Measurements from ENCODE around the gene CA11.
"Not testable (repeated sequence)": the region's sequence is repeated elsewhere in the genome, so short reads cannot be mapped to it uniquely, and the experiment has no call there.

Gene CA11

DNA sequence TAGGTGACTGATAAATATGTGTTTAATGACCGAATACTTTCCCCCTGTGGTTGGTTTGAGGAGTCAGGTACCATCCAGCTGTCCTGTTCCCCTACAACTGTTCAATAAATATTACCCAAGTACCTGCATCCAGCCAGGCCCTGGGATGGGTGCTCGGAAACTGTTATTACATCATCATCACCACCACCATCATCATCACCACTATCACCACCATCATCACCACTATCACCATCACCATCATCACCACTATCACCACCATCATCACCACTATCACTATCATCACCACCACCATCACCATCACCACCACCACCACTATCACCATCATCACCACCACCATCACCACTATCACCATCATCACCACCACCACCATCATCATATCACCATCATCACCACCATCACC is 22.8 kb upstream of the CA11 start:
- DNase-seq: no peak

DNA sequence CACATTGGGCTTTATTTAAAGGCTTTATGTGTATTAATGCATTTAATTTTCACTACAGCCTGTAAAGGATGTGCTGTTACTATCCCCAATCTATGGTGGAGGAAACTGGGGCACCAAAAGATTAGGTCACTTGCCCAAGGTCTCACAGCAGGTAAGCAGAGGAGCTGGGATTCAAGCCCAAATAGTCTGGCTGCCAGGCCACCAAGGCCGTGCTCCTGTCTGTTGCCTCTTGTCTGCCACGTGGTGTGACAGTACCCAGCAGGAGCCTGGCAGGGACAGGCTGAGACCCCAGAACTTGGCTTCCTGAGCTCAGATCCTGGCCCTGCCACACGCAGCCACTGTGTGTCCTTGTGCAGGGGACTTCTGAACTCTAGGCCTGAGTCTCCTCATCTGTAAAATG is 22.3 kb upstream of the CA11 start:
- no peak for DNase-seq

DNA sequence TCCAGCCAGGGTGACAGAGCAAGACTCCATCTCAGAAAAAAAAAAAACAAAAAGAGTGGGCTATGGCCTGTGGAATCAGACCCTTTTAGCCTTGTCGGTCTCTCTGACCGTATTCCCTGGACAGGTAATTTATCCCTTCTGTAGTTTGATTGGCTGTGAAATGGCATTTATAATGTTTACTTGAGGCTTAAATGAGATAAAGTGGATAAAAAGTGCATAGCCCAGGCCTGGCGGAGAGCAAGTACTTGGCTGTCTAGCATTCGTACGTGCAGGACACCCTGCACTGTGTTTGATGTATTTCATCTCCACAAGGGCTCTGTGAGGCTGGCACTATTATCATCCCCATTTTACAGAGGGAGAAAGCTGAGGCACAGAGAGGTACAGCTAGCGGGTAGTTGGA is 19.8 kb upstream of the CA11 start:
- DNase-seq: no peak

DNA sequence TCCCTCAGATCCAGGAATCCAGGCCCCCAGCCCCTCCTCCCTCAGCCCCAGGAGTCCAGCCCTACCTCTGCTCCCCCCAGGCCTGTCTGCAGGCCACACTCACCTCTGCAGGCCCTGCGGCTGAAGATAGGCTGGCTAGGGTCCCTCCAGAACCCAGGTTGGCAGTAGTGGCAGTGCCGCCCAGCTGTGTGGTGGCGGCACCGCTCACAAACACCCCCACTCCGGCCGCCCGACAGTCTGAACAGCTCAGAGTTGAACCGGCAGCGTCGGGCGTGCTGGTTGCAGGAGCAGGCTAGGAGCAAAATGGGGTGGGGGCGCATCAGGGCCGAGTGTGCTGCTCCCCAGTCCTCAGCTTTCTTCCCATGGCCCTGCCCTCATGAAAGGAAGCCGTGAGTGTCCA is 18.5 kb upstream of the CA11 start:
- no peak for DNase-seq

DNA sequence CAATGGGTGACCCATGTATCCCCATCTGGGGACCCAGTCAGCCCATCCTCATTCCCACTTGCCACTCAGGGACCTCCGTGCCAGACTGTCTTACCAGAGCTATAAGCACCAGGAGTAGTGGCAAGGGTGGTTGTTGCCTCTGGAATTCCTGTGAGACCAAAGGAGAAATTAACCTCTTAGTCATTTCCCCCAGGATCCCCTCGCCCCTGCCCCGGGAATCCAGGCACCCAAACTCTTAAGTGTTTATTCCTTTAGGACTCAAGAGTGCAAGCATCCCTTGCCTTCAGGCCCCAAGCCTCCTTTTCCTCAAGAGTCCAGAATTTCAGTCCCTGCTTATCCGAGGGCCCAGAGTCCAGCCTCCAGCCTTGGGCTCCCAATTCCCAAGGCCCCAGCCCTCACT is 17.7 kb upstream of the CA11 start:
- DNase-seq: no peak

DNA sequence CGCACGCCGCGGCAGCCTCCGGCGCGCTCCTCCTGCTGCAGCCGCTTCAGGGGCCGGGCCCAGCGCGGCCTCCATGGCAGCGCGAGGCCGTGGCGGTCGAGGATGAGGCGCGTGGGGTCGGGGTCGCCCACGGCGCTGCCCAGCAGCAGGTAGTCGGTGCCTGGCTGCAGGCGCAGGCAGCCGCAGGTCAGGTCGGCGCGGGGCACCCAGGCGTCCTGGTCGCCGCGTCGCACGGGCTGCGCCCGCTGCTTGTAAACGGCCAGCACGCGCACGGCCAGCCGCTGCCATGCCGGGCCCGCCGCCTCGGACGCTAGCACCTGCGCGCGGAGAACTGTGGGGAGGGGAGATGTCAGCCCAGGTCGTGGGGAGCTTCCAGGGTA is 15.7 kb upstream of the CA11 start:
- DNase-seq: no peak

DNA sequence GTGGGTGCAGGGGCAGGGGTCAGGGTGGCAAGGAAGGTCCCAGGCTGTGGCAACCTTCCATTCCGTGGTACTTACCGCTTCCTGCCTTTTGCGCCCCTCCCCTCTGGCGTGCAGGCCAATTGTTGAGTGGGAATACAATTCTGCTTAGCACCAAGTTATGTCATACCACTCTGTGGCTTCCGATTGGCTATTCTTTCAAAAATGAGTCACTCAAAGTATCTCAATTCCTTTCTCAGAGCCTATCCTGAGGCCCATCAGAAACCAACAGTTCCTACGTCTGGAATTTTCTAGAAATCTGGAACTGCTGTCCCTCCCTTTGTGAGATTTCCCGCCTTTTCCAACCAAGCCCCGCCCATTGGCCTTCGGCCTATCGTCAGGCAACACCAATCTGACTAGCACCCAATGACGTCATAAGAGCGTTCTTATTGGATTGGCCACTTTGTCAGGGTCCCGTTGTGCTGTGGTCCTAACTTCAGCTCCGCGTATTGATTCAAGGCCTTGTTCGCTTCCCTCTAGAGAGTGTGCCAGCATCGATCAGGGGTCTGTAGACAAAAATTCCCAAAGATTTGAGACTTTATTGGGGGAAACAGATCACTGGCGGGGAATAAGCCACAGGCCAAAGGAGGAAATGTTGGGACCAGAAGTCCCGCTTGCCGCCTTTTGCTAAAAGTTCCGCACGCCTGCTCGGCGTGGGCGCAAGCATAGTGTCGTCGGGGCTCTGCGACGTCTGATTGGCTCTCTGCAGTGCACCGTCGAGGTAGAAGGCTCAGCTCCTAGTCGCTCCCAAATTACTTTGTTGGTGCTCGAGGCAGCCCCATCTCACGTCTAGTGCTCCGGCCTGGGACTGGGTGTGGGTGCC is 15.1 kb upstream of the CA11 start:
- DNase-seq: no peak

DNA sequence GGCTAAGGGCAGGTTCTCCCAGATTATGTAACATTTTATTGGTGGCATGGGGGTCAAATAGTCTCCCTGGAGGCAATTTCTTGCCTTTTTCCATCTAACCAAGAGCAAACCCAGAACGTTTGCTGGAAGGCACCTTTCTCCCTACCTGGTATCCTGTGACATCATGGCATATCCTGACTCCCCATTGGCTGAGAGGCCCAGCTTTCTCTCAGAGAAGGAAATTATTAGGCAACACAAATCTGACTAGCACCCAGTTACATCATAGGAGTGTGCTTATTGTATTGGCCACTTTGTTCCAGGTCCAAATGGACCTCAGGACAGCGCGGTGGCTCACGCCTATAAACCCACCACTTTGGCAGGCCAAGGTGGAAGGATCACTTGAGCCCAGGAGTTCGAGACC is 13.8 kb upstream of the CA11 start:
- DNase-seq: no peak

DNA sequence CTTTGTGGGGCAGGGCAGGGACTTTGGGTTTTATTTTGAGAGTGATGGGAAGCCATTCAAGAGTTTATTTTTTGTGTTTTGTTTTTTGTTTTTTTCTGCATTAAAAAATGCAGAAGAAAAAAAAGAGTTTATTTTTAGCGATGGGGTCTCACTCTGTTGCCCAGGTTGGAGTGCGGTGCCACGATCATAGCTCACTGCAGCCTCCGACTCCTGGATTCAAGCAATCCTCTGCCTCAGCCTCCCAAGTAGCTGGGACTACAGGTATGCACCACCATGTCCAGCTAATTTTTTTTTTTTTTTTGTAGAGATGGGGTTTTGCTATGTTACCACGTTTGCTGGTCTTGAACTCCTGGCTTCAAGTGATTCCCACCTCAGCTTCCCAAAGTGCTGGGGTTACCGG is 12.5 kb upstream of the CA11 start:
- DNase-seq: no peak

DNA sequence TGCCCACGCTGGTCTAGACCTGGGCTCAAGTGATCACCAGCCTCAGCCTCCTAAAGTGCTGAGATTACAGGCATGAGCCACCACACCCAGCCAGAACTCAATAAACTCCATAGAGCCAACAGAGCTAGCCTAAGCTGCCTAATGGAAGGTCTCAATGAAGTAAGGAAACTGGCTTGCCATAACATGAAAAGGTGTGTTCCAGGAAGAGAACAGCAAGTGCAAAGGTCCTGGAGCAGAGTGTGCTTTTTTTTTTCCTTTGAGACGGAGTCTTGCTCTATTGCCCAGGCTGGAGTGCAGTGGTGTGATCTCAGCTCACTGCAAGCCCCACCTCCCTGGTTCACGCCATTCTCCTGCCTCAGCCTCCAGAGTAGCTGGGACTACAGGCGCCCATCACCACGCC is 11.8 kb upstream of the CA11 start:
- DNase-seq: not testable (repeated sequence)

DNA sequence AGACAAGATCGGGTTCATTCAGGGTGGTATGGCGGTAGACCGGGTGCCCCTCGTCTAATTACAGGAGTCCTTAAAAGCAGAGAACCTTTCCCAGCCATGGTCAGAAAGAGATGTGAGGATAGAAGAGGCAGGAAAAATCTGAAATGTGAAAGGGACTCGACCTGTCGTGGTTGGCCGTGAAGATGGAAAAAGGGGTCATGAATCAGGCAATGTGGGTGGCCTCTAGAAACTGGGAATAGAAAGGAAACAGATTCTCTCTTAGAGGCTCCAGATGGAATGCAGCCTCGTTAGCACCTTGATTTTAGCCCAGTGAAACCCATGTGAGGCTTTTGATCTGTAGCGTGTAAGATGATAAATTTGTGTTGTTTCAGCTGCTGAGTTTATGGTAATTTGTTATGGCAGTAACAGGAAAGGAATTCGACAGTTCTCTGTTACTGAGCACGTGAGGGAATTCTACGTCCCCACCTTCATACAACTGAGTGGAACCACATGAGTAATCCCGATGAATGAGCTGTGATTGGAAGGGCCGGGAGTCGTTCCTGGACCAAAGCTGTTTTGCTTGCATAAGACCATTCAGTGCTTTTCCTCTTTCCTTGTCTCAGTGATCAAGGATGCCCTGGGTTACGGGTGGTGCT is 11.0 kb upstream of the CA11 start:
- DNase-seq: no peak

DNA sequence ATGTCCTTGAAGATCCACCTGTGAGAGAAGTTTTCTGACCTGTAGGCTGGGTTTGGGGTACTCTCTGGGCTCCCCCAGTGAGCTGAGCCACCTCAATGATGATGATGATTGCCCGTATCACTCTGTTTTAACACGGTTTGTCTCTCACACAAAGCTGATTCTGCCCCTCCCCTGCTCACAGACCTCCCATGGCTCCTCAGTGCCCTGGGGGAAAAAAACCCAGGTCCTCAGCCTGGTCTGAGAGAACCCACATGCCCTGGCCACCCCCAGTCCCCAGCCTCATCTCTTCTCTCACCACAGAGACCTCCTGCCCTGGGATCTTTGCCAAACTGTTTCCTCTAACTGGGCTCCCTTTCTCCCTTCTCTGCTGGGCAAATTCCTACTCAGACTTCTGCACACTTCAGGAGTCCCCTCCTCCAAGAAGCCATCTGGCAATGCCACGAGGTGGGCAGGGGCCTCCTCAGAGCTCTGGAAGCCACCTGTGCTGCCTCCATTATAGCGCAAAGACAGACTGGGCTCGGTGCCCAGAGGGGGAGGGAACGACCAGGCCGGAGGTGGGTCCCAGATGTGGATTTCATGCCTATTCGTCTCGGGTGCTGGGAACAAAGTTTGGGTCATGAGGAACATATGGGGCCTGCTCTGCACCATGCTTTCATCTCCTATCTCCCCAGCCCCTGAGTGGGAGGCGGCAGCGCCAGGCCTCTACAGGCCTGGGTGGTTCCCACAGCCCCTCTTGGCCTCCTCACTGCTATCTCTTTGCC is 8.5 kb upstream of the CA11 start:
- DNase-seq: no peak

DNA sequence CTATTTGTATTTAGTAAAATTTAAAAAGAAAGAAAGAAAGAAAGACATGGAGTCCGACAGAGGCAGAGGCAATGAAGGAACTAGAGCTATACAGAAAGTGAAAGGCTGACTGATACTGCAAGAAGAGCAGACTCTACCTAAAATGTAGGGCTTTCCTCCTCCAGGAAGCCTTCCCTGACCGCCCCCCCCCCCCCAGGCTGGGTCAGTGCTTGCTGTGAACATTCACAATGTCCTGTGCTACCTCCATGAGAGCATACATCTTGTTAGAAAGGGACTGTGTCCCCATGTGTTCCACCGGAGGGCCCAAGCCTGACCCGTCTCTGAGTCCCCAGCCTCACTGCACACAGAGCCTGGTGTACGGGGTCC is 5.7 kb upstream of the CA11 start:
- no peak for DNase-seq

DNA sequence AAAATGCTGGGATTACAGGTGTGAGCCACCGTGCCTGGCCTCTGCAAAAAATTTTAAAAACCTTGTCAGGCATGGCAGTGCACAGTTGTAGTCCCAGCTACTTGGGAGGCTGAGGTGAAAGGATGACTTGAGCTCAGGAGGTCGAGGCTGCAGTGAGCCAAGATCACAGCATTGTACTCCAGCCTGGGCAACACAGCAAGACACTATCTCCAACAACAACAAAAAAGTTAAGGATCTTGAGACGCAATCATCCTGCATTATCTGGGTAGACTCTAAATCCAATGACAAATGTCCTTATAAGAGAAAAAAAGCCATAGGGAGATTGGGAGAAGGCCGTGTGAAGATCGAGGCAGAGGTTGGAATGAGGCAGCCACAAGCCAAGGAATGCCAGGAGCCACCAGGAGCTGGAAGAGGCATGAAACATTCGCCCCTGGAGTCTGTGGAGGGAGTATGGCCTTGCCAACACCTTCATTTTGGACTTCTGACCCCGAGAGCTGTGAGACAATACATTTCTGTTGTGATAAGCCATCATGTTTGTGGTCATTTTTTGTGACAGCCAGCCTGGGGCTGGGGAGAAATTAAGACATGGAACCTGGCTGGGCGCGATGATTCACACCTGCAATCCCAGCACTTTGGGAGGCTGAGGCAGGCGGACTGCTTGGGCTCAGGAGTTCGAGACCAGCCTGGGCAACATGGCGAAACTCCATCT is 5.1 kb upstream of the CA11 start:
- no peak for DNase-seq

DNA sequence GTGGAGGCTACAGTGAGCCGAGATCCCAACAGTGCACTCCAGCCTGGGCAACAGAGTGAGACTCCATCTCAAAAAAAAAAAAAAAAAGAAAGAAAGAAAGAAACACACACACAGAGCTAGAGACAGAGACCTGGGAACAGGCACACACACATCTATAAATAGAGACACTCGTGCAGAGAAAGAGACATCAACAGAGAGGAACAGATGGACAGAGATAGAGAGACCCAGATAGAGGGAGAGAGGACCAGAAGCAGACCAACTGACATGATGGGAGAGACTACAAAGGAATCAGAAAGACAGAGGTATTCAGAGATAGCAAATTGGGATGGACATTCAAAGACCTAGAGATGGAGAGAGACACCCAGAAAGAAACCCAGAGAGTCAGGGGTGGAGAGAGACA is 2.1 kb upstream of the CA11 start:
- DNase-seq: no peak

DNA sequence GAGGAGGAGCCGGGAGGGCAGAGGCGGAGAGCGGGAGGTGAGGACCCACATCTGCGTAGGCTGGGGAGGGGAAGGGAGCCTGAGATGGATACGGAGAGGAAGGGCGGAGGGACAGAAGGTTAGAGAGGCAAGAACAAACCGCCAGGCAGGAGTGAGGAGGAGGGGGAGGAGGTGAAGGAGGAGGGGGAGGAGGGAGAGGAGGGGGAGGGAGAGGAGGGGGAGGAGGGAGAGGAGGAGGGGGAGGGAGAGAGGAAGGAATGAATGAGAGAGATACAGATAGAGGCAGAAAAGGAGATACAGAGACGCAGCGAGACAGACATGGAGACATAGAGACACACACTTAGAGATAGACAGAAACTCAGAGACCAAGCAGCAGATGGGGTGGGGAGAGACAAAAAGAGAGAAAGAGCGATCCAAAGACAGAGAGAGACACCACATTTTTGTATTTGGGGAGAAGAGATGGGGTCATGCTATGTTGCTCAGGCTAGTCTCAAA is 782 bp upstream of the CA11 start:
- DNase-seq: no peak

DNA sequence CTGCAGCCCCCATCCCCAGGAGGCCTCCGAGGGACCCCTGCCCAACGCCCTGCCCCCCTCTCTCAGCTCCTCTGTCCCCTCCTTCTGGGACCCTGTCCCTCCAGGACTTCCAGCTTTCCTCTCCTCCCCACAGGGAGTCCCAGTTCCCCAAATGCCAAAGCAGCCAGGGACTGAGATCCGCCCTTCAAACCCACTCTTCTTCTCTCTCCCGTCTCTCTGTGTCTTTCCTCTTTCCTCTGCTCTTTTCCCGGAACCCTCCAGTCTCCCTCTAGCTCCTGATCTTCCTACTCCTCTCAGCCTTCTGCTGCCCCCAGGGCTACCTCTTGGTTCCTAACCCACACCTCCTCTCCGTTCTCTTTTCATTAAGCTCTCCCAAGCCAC is 377 bp downstream of the CA11 start:
- DNase-seq: no peak

DNA sequence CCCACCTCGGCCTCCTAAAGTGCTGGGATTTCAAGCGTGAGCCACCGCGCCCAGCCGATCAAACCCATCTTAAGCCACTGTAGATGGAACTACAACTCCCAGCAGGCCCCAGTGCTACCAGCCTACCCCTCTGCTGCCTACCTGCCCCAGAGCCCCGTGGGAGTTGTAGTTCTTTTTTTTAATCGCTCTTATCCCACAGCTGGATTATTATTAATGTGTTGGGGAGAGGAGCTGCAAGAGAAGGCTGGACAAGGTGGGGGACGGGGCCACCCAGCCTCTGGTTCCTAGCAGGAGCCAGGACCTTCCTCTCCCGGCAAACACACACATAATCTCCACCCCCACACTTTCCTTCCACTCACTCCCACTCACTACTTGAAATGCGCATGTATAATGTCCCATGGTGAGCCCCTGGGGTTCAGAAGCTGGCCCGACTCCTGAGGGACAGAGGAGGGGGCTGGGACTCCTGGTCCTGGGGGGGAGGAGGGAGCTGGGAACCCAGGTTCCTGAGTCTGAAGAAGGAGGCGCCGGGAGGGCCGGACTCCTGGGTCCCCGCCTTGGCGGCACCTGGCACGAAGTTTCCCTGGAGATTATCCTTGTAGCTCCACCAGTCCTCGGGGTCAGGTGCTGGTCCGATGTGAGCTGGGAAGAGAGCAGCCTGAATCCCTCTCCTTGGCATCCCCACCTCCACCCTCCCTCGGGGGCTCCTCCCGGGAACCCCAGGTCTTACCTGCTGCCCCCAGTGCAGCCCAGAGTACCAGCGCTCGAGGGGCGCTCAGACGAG is 958 bp downstream of the CA11 start:
- peak; percentile 74 for DNase-seq

DNA sequence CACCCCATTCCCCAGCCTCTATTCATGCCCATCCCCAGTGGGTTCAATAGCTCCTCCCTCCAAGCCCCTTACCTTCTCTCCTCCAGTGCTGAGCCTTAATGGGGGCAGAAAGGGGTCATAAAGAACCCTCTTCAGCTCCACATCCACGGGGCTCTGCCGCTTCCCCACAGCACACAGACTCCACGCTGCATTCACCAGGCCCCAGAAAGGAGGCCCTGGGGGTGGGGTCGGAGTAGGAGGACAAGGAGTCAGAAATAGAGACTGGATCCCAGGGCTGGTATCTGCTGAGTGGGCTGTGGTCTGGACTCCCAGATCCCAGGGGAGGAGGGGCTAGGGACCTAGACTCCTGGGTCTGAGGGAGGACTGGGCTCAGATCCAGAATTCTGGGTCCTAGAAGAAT is 1.6 kb downstream of the CA11 start:
- no peak for DNase-seq

DNA sequence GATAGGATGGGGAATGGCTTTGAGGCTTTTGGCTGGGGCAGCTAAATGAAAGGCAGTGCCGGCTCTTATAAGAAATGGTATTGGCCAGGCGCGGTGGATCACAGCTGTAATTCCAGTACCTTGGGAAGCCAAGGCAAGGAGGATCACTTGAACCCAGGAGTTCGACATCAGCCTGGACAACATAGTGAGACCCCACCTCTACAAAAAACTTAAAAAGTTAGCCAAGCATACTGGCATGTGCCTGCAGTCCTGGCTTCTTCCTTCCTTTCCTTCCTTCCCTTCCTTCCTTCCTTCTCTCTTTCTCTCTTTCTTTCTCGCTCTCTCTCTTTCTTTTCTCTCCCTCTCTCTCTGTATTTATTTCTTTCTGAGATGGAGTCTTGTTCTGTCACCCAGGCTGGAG is 3.1 kb downstream of the CA11 start:
- DNase-seq: no peak

DNA sequence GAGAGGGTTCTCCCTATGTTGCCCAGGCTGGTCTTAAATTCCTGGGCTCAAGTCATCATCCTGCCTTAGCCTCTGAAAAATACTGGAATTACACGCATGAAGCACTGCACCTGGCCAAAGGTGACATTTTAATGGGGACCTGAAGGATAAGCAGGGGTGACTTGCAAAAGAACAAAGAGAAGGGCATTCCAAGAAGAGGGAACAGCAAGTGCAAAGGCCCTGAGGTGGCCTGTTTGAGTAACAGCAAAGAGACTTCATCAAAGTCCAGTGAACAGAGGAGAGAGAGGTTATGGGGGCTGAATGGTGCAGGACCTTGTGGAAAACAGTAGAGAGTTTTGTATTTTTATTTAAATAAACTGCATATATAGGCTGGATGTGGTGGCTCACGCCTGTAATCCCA is 4.1 kb downstream of the CA11 start:
- no peak for DNase-seq
